A549 (cell line): ENCODE results near the gene TNNC1.

Experiments
- CEBPB ChIP-seq, 2 experiments: fragments of >200 bp in 1 of 2; sonication (Bioruptor Twin) in 1 of 2; formaldehyde crosslinking in 1 of 2; IDR thresholded peaks; 2 replicates each; pipeline ENCODE4 v1.6.1; 2012 to 2016
- CTCF ChIP-seq: fragments of >200 bp; sonication (Bioruptor Twin); formaldehyde crosslinking; IDR thresholded peaks from 3 replicates; pipeline ENCODE4 v1.5.1; 2016
- FOSB ChIP-seq: fragments of 250-450 bp; sonication (Bioruptor Pico); IDR thresholded peaks from 2 replicates; pipeline ENCODE4 v1.5.0; 2020; ENCODE audit warnings: mild to moderate bottlenecking, moderate library complexity
- HDAC2 ChIP-seq: fragments of 200-600 bp; sonication (generic); IDR thresholded peaks from 2 replicates; pipeline ENCODE4 v1.6.1; 2016
- POLR2A ChIP-seq: IDR thresholded peaks from 2 replicates; pipeline ENCODE4 v1.6.1; 2012; ENCODE audit warnings: mild to moderate bottlenecking, low read length

GRCh38 chr3:52430416-52430810 lies 23.4 kb downstream of the TNNC1 start:
- no peak for TF ChIP-seq CEBPB (IDR thresholded peaks at IDR 0.05)
- no peak for TF ChIP-seq HDAC2
- no peak for TF ChIP-seq POLR2A
- no peak for TF ChIP-seq CTCF
- TF ChIP-seq FOSB (CRISPR knock-in tag): no peak
